GM12801 (cell line): ENCODE measurements around the gene TRIM24.

ENCODE experiments used
- TF ChIP-seq, protein P1 (sequence below): IDR thresholded peaks from one replicate; pipeline ENCODE4 v1.5.1; 2011; ENCODE audit warnings: control low read depth; ENCODE audit not compliant: insufficient read length; ENCODE audit errors: extremely low read depth

Gene TRIM24

DNA sequence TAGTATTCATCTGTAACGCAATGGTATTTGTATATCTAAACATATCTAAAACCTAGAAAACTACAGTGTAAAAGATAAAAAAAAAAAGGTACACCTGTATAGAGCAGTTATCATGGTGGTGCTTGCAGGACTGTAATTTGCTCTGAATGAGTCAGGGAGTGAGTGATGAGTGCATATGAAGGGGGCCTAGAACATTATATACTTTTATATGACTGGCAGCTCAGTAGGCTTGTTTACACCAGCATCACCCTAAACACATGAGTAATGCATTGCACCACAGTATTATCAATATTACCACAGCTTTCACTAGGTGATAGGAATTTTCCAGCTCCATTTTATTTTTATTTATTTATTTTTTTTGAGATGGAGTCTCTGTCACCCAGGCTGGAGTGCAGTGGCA lies 40.8 kb downstream of the TRIM24 start:
- TF ChIP-seq, protein P1, sequence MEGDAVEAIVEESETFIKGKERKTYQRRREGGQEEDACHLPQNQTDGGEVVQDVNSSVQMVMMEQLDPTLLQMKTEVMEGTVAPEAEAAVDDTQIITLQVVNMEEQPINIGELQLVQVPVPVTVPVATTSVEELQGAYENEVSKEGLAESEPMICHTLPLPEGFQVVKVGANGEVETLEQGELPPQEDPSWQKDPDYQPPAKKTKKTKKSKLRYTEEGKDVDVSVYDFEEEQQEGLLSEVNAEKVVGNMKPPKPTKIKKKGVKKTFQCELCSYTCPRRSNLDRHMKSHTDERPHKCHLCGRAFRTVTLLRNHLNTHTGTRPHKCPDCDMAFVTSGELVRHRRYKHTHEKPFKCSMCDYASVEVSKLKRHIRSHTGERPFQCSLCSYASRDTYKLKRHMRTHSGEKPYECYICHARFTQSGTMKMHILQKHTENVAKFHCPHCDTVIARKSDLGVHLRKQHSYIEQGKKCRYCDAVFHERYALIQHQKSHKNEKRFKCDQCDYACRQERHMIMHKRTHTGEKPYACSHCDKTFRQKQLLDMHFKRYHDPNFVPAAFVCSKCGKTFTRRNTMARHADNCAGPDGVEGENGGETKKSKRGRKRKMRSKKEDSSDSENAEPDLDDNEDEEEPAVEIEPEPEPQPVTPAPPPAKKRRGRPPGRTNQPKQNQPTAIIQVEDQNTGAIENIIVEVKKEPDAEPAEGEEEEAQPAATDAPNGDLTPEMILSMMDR, result no peak

DNA sequence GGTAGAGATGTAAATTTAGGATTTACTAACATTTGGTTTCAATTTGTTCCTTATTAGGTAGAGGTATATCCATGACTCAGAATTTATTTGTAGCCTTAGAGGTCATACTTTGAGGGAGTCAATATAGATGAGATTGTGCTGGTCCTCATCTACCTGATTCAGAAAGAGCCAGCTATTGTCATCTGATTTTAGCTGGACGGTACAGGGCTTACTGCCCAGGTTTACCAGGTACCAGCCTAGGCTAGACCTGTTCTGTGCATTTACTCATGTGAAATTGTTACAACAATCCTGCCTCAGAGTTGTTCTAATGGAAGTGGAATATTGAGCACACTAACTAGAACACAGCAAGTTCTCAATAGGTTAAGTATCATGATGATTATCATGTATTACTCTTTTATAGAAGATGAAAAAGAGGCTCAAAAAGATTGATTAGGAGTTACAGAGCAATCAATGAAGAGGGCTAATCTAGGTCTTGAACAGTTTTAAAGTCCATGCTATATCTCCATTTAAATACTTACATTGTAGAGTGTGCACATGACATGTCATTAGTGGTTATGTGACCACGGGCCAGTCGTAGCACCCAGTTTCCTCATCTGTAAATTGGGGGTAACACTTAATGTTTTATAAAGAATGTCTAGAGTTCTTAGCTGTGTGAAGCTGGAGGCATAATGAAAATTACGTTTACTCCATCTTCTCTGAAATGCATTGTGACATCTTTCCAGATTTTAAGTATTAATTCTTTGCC lies 42.1 kb downstream of the TRIM24 start:
- TF ChIP-seq, protein P1, result no peak

DNA sequence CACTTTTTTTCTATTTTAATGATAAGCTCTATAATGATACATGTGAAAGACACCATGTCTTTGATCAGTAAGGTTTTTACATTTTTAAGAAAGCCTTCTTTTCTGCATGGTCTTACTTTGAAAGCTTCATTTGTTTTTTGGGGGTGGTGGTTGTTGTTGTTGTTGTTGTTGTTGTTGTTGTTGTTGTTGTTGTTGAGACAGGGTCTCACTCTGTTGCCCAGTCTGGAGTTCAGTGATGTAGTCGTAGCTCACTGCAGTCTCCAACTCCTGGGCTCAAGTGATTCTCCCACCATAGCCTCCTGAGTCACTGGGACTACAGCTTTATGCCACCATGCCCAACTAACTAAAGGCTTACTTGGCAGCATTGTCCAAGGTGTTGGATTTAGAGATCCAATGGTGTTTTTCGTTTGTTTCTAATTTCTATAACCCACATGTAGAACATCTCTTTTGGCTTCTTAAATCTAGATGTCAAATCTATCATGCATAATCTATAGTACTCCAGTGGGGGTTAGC lies 45.4 kb downstream of the TRIM24 start:
- TF ChIP-seq, protein P1, result no peak

DNA sequence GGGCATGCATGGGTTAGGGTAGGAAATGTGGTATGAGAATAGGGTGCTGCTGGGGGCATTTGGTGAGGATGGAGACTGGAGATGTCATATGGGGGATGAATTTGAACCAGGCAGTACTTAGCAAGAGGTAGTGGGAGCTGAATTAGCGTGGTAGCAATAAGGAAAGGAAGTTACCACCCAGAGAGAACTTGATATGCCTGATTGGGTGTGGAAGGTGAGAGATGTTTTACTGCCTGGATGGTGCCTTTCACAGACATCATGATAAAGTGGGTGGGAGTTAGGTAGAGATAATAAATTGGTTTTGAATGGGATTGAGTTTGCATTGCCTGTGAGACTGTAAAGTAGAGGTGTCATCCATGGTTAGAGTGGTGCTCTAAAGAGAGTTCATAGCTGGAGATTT lies 46.7 kb downstream of the TRIM24 start:
- TF ChIP-seq, protein P1, result no peak

DNA sequence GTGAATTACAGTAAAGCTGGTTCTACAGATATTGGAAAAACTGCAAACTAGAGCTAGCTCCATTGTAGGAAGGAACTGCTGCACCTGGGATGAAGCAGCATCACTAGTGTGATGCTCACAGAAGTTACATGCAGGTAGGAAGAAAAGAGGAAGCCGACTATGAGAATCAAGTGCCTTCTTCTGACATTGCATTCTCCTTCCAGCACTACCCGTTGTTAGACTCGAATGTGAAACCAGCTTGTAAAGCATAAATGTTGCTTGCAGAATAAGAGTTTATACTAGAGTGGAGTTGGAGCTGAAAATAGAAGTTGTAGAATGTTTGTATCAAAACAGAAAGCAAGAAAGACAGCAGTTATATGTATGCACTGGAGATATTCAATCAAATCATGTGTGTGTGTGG lies 49.9 kb downstream of the TRIM24 start:
- TF ChIP-seq, protein P1, result no peak

DNA sequence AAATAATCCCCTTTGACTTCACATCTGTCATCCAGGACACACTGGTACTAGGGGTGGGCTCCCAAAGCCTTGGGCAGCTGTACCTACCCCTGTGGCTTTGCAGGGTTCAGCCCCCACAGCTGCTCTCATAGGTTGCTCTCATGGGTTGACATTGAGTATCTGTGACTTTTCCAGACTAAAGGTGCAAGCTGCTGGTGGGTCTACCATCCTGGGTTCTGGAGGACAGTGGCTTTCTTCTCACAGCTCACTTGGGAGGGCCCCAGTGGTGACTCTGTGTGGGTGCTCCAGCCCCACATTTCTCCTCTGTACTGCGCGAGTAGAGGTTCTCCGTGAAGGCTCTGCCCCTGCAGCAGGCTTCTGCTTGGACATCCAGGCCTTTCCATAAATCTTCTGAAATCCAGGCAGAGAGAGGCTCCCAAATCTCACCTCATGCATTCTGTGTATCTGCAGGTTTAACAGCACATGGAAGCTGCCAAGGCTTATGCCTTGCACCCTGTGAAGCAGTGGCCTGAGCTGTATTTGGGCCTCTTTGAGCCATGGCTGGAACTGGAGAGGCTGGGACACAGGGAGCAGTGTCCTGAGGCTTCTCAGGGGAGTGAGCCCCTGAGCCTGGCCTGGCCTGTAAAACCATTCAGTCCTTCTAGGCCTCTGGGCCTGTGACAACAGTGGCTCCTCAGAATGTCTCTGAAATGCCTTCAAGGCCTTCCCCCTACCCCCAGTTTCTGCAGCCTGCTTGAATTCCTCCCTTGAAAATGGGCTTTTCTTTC lies 52.2 kb downstream of the TRIM24 start:
- TF ChIP-seq, protein P1, result no peak

DNA sequence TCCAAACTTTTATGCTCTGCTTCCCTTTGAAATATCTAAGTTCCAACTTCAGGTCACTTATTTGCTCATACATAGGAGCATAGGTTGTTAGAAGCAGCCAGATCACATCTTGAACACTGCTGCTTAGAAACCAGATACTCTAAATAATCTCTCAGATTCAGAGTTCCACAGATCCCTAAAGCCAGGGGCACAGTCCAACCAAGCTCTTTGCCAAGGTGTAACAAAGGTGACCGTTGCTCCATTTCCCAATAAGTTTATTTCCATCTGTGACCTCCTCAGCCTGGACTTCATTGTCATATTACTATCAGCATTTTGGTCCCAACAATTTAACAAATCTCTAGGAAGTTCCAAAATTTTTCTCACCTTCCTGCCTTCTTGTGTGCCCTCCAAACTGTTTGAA lies 52.8 kb downstream of the TRIM24 start:
- TF ChIP-seq, protein P1, result no peak
